COR-L47 (cell line): ENCODE data around the gene RIMOC1.

Experiments
- DNase-seq: peaks from one replicate; lab custom pipeline; 2025; lab: John Stamatoyannopoulos, UW

RIMOC1 gene, protein sequence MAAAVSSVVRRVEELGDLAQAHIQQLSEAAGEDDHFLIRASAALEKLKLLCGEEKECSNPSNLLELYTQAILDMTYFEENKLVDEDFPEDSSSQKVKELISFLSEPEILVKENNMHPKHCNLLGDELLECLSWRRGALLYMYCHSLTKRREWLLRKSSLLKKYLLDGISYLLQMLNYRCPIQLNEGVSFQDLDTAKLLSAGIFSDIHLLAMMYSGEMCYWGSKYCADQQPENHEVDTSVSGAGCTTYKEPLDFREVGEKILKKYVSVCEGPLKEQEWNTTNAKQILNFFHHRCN

DNA sequence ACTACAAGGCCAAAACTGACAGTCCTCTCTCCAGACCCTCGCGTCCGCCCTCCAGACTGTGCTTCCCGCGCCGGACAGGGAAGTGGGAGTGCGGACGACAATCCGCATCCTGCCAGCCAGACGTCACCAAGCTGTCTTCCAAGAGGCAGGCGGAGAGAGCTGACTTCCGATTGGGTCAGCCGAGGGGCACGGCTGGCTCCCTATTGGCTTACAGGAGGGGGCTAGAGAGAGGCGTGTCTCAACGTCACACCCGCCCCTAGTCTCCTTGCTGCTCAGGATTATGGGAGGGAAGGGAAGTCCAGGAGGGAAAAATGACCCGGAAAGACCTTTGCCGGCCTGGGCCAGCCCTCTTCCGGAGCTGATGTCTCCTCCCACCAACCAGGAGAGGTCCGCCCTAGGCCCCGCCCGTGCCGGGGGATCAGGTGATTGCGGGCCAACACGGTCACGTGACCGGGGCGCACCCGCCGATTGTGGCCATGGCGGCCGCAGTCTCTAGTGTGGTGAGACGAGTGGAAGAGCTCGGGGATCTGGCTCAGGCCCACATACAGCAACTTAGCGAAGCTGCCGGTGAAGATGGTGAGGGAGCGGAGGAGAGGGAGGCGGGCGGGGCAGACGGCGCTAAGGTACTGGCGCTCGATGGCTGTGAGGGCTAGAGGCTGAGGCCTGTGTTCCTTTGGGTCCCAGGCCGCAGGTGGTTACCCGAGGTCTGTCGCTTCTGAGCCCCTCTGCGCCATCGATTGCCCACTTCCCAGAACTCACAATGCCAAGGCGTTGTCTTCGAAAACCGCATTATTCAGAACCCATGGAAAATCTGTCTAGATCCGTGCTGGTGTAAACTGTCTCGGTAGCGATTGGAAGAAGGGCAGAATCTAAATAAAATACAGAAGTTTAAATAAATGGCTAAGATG is at the start of gene RIMOC1:
Gene RIMOC1 (plus strand): TSS at position 453 of the 908 bp plus-strand sequence. CDS start 24 bp downstream, at position 477.
- DNase-seq = peak; percentile 98

DNA sequence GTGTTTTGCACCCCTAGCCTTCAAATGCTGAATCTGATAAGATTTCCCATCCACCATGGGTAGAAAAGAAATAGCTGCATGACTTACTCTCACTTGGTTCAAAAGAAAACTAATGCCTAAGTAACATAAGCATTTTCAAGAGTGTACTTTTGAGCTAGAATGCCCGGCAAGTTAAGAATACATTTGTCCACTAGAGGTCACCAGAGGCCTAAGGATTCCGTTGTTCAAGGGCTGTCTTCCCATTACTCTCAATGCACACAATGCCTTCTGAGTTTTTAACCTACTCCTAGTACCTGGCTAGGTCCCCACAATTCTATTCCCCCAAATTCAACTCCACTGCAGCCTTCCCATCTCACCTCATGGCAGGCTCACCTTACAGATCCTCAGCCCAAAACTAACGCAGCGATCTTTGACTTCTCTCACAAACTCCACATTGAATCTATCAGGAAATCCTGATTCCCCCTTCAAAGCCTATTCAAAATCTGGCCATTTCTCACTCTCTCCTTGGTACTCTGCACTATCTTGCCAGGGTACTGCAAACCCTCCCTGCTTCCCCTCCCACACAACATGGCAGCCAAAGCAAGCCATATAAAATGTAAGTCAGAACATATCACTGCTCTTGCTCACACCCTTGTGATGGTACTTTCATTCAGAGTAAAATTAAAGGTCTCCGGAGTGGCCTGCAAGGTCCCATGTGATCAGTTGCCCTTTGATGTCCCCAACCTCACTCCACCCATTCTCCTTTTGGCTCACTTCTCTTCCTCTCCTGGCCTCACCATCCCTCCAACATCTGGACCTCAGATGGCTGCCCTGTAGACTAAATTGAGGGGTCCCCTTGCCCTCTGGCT is 47.3 kb upstream of the RIMOC1 start:
- peak; percentile 56 for DNase-seq

DNA sequence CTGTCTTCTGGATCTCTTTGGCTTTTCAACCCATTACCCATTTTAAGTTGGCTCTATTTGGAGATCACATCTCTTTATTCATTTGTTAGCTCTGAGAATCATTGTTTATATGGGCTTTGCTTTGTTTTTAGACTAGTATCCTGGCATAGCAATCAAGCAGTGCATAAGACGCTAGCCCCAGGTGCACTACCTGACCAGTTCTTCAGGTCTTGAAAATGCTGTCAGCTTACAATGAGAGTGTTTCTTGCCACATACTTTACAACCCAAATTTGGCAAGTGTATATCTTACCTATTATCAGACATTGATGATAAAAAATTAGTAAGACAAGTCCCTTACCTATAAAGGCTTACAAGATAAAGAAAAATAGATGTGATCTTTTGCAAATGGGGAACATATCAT is 46.2 kb upstream of the RIMOC1 start:
- no peak for DNase-seq

DNA sequence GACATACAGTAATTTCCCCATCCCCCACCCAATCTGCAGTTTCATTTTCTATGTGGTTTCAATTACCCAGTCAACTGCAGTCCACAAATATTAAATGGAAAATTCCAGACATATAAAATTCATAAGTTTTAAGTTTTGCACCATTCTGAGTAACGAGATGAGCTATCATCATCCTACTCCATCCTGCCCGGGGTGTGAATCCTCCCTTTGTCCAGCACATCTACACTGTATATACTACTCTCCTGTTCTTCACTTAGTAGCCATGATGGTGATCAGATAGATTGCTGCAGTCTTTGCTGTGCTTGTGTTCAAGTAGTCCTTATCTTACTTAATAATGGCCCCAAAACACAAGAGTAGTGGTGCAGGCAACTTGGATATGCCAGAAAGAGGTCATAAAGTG is 45.3 kb upstream of the RIMOC1 start:
- no peak for DNase-seq

DNA sequence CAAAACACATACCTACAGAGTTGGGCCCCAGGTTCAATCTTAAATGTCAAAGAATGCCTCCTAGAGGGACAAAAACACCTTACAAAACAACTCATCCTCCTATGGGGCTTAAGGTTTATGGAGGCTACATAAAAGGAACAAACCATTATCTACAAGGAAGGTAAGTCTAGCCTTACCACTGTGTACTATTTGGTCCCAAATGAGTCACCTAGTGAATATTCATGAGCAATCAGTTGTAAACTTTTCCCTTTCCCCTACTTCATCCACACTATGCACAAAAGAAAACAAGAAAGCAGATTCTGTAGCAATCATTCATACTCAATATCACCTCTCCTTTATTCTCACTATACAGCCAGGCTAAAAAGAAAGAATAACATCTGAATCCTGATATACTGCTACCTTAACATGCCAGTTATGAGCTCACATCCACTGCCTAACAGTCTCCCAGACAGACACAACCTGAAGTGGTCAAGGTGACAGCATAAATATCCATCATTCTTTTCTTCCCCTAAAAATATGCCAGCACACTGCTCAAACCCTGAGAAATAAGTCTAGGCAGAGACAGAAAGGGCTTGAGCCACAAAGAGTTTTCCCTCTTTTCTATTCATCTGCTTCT is 40.2 kb upstream of the RIMOC1 start:
- DNase-seq = no peak

DNA sequence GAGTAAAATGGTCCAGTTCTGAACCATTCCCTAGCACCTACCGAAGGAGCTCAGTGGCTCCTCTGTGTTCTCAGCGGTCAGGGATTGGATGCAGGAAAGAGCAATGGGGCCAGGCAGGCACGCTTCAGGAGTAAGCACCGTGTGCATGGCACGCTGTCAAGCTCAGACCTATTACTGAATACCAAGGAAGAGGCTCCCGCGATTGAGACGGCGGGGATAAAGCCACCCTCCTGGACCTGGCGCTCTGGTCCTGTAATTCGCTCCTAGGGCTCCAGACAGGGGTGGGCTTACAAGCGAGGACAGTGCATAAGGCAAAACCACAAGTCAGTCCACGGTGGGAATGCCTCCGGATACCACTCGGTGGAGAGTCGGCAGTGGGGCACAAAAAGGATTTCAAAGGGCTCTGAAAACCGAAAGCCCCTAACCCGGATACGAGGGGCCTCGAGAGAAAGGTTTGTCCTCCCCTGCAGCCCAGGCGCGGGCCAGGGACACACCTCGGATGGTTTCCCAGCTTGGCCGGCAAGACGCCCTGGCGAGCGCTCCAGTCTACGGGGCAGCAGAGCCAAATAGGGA is 34.9 kb upstream of the RIMOC1 start:
- DNase-seq = peak; percentile 46

DNA sequence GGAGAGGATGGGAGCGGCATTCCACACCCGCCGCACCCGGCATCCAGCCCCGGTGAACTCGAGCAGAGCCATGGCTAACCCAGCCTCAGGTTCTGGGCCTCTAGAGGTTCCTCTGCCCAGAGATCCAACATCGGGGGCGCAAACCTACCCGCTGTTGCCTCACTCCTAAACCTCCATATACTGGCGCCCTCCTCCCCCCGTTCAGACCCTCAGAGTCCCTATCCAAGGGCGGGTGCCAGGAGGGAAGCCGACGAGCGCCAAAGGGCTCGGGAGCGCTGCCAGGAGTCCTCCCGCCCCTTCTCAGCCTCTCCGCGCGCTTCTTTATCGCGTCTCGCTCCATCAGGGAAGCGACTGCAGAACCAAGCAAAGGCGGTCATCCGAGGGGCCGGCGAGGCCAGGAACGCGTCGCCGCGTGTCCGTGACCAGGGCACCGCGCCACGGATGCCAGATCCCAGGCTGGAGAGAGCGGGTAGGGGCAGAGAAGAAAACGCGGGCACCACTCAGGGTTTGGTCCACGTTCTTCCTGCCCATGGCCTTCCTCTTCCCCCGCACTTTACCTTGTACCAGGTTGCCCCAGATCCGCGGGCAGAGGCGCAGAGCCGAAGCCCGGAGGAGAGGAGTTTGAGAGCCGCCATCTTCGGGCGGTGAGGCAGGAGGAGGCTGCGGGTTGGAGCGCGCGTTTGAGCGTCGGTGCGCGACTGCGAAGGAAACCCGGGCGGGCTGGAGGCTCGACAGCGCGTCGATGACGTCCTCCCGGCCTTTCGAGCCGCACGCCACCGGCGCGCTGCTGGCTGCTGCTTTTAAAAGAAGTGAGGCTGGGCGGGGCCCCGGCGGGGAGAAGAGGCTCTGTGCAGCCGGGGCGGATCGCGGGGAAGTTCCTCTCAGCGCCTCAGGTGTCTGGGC is 34.2 kb upstream of the RIMOC1 start, which contains the start of gene OXCT1:
Gene OXCT1 (minus strand): TSS at position 702 of the 903 bp plus-strand sequence. CDS start 67 bp downstream, at position 635.
- DNase-seq = peak; percentile 84

DNA sequence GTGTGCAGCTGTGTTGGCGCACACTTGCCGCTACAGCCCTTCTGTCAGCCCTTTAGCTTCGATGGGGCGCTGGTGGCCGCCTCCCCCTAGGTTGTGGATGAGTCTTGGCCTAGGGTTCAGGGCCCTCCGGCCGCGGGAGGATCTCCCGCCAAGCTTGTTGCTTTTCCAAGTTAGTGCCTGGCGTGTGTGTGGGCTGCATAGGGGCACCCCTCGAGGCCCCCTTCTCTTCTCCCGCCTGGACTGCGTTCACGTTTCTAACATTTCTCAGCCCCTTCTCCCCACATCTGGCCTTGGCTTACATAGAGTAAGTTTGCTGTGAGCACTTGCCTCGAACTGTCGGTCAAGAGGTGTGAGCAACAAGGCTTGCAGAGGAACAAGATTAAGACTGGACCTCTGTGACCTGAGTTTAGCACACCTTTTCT is 33.5 kb upstream of the RIMOC1 start:
- no peak for DNase-seq

DNA sequence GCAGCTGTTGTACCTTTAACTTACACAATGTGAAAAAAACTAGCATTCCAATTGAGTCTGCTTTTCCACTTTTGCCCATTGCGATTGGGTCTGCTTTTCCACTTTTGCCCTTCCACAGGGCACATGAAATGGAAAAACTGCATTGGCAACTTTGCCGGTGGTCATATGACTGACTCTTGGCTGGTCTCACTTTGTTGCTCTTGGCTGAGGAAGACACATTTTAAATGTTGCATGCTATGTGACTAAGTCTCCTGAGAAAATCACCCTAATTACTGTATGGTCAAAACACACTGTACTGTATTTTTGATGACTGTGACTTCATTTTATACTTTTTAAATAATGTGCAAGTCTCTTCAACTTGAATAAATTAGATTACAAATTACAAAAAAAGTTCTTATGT is 32.3 kb upstream of the RIMOC1 start:
- no peak for DNase-seq

DNA sequence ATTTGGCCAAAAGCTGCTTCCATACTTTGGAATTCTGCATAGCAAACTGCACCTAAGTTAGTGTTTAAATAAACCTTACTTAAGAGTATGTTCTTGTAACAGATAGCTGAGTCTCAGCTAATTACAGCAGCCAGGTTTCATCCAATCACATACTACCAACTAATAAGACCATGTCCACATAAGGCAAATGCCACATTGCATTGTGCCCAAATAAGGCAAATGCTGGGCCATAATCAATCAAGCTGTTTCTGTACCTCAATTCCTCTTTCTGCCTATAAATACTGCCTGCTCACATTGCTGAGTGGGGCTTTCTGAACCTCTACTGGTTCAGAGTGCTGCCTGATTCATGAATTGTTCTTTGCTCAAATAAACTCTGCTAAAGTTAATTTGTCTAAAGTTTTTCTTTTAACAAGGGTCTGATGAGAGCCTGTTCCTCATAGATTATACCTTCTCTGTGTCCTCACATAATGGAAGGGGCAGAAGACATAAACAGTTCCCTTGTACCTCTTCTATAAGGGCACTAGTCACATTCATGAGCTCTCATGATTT is 29.6 kb upstream of the RIMOC1 start:
- DNase-seq = no peak

DNA sequence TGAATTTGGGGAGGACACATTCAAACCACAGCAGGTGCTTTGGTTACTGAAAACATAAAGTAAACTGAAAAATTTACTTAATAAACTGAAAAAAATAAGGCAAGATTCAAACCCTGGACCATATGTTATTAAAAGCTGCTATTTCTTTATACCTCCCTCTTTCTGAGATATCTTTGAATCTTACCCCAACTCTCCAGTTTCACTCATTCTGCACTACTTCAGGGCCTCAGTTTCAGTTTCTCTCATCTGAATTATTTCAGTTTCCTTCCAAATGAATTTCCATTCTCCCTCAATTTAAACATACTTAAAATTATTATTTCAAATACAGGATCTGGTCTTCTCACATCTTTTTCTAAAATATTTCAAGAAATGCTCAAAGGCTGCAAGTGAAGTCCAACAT is 29.0 kb upstream of the RIMOC1 start:
- DNase-seq = no peak

DNA sequence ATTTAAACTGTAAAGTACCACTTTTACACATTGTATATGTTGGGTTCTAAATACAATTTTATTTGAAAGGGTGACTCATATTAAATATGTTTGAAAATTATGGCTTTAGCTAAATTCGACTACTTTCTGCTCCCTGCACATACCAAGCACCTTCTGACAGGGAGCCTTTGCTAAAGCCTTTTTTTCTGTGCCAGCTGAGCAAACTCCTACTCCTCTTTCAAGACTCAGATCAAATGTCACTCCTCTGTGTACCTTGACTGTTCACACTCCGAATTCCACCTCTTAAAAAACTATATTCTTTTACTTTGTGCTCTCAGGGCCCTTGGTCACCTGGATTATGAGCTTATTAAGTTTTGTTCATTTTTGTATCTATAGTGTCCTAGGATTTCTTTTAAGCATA is 27.5 kb upstream of the RIMOC1 start:
- no peak for DNase-seq

DNA sequence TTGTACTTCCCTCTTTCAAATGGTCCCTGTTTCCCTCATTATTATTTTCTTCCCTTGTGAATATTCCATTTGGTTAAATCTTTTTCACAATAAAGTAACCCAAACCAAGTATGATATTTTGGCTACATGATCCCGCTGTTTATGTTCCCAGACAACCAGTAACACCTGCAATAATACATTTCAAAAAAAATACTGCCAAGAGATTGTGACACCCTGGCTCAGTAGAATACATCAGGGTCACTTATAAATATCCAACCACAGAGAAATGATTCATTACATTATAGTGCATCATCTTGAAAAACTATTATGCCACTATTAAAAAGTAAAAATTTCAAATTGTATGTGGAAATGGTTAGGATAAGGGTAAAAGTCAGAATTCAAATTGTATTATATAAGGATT is 26.7 kb upstream of the RIMOC1 start:
- DNase-seq = no peak

DNA sequence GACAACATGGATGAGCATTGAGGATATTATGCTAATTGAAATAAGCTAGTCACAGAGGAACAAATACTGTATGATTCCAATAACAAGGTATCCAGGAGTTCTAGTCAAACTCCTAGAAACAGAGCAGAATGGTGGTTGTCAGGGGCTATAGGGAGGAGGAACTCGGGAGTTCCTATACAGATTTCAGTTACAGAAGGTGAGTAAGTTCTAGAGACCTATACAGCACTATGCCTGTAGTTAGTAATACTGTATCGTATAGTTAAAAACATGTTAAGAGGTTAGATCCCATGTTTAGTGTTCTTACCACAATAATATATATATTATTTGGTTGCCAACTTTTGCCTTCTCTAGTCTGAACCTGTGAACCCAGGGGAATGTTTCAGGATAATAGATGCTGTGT is 26.0 kb upstream of the RIMOC1 start:
- no peak for DNase-seq

DNA sequence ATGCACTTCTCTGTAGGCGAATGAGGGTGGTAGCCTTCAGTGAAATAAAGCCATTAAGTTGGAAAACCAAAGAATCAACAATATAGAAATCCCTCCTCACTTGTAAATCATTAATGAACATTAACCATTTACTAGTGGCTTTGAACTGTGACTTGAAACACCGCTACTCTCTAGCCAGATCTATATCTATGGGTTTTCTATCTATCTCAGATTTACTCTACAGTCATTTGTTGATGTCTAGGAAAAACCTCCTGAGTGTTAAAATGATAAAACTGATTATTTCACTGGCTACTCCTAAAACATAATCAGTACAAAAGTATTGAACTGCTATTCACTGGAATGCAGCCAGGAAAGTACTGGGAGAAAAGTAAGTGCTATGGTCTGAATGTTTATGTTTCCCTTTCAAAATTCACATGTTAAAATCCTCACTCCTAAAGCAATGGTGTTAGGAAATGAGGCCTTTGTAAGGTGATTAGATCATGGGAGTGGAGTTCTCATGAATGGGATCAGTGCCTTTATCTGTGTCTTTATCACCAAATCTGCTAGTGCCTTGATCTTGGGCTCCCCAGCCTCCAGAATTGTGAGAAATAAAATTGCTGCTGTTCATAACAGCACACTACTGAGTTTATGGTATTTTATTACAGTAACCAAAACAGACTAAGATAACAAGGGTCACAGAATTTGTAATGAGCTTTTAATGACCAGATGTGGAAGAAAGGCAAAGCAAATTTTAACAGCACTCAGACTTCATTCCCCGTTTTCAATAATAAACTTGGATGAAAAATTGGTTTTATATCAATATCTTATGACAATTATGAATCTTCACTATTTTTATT is 25.3 kb upstream of the RIMOC1 start:
- DNase-seq = no peak

DNA sequence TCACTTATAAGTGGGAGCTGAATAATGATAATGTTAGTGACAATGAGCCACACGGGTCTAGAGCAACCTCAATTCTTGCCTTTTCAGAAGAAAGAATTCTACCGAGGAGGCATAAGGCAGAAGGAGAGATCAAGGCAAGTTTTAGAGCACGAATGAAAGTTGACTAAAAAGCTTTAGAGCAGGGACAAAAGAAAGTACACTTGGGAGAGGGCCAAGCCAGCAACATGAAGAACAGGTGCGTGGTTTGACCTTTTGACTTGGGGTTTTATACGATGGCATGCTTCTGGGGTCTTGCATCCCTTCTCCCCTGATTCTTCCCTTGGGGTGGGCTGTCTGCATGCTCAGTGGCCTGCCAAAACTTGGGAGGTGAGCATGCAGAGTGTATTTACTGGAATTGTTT is 21.4 kb upstream of the RIMOC1 start:
- DNase-seq = no peak

DNA sequence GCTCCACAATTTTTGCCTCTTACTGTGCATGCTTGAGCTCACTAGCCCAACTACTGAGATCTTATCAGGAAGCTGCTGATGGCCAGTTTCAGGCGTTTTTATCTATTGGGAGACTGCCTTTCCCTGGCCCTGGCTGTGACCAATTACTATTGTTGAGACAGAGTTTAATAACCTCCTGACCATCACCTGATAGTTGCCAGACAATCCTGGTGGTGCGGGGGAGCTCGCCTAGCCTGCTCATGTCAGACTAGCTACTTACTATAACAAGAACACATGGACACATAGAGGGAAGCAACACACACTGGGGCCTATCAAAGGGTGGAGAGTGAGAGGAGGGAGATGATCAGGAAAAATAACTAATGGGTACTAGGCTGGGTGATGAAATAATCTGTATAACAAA is 20.9 kb upstream of the RIMOC1 start:
- DNase-seq = no peak

DNA sequence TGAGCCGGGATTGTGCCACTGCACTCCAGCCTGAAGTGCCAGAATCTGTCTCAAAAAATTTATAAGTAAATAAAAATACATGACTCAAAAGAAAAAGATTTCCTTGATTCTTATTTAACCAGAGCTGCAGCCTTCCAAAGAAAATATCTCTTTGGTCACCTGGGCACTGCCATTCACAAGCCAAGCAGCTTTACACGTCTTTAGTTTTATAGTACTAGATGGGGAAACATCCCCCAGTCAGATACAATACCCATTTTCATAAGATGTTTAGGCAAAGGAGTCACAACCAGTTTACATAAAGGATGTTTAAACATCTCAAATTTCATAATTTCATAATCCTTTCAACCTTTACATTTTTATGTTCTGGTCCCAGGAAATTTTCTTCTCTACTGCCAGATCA is 20.2 kb upstream of the RIMOC1 start:
- no peak for DNase-seq

DNA sequence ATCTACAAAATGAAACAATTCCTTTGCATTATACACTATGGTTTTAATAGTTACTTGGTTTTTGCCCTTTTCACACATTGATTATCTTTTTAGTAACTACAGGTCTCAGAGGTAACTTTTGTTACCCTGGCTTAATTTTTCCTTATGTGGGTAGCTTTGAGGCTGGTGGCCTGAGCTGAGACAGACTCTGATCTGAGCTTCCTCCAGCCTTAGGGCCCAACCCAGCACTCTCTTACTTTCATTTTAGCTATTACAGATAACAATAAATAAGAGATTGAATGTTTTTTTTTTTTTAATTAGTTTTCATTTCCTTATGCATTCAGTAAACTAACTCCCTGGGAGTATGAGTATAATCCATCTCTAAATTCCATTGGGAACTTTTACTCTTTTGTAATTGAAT is 18.9 kb upstream of the RIMOC1 start:
- DNase-seq = no peak
